ENCODE results near the gene PRKCE. TPM values are rescaled to one million over a fixed set of nuclear protein-coding genes. Genes with fewer than 3 reads are reported as not detected.
"Not testable (repeated sequence)": the region's sequence is repeated elsewhere in the genome, so short reads cannot be mapped to it uniquely, and the experiment has no call there.

The PRKCE gene
- total RNA-seq, 2 experiments from 2014 or later, result 13.1 to 15.4 TPM

DNA sequence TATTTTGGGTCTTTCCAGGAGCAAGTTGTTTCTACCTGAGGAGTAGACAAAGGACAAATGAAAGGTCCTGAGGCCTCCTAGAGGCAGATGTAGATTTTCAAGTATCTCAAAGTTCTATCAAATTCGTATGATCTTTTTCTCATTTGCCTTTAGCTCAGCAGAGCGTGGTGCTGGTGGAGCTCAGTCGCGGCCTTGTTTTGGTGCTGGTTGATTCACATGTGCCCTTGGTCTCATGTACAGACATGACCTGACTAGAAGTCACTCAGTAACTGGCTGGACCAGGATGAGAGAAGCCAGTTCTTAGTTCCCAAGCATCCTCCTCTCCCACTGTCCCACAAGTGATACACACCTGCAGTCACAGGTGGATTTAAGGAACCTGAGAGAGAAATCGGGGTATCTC lies 264.0 kb downstream of the PRKCE start:
- Mint-ChIP-seq H3K27ac (no peak overlapping the region), H3K36me3 (ENCODE audit: low read depth) (no peaks in the 10 kb centered on the region), H3K9me3 (peaks cover 3% of the 10 kb centered on the region), H3K27me3 (no peaks in the 10 kb centered on the region), H3K4me1 (peaks cover 12% of the 10 kb centered on the region), H3K4me3 (no peak overlapping the region)
- POLR2A ChIA-PET, result no interaction called here
- CTCF ChIA-PET, result interaction anchor here (0.6 to 2.0 kb wide), 3 partner anchors 13 to 330 kb away, joined by 3 to 4 read pairs (median 3); no protein-coding TSS in a partner anchor
- DNase-seq, result no peak

DNA sequence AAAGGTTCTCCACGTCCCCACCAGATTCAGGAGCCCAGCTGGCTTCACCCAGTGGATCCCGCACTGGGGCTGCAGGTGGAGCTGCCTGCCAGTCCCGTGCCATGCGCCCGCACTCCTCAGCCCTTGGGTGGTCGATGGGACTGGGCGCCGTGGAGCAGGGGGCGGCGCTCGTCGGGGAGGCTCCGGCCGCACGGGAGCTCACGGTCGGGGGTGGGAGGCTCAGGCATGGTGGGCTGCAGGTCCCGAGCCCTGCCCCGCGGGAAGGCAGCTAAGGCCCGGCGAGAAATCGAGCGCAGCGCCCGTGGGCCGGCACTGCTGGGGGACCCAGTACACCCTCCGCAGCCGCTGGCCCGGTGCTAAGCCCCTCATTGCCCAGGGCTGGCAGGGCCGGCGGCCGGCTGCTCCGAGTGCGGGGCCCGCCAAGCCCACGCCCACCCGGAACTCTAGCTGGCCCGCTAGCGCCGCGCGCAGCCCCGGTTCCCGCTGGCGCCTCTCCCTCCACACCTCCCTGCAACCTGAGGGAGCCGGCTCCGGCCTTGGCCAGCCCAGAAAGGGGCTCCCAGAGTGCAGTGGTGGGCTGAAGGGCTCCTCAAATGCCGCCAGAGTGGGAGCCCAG lies 266.2 kb downstream of the PRKCE start:
- CTCF ChIA-PET, result interaction anchor here (1.4 to 1.6 kb wide), 2 partner anchors 18 to 28 kb away, joined by 3 to 4 read pairs; no protein-coding TSS in a partner anchor
- DNase-seq; H3K9me3 Mint-ChIP-seq; H3K27me3 Mint-ChIP-seq; H3K4me3 Mint-ChIP-seq; H3K36me3 Mint-ChIP-seq (ENCODE audit: low read depth); H3K27ac Mint-ChIP-seq; POLR2A ChIA-PET: not testable (repeated sequence)
- H3K4me1 Mint-ChIP-seq, result peaks cover 12% of the 10 kb centered on the region

DNA sequence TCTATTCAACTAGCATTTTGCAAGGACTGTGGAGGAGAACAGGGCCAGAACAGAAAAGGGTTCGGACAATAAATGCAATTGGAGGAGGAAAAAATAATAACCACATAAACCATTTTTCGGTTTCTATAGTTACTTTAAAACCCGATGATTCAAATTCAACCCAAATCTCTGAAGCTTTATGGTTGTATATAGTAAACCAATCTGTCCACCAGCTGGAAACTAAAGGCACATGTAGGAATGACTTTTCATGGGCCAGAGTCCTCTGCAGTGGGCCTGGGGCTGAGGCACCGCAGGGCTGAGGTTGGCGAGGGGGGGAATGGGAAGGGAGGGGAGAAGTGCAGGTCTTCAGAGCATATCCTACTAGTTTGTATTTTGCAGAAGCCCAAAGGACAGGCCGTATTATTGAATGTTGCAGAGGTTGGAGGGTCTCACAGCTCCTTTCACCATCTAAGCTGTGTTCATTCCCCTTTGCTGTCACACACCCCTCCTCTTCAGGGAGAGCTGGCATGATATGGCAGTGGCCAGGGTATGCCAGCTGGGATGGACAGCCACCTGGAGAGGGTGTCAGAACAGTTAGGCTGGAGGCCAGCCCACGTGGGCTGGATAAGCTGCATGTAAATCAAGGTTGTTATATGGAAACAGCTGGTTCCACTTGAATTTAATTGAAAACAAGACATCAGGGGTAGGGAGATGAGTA lies 267.1 kb downstream of the PRKCE start:
- Mint-ChIP-seq H3K4me1 (peaks cover 12% of the 10 kb centered on the region), H3K36me3 (ENCODE audit: low read depth) (no peaks in the 10 kb centered on the region), H3K9me3 (peaks cover 3% of the 10 kb centered on the region), H3K4me3 (no peak overlapping the region), H3K27ac (no peak overlapping the region), H3K27me3 (no peaks in the 10 kb centered on the region)
- ChIA-PET POLR2A (no interaction called here), CTCF (interaction anchor here (0.6 to 1.6 kb wide), 4 partner anchors 17 to 177 kb away, joined by 3 to 6 read pairs (median 4); no protein-coding TSS in a partner anchor)
- no peak for DNase-seq

DNA sequence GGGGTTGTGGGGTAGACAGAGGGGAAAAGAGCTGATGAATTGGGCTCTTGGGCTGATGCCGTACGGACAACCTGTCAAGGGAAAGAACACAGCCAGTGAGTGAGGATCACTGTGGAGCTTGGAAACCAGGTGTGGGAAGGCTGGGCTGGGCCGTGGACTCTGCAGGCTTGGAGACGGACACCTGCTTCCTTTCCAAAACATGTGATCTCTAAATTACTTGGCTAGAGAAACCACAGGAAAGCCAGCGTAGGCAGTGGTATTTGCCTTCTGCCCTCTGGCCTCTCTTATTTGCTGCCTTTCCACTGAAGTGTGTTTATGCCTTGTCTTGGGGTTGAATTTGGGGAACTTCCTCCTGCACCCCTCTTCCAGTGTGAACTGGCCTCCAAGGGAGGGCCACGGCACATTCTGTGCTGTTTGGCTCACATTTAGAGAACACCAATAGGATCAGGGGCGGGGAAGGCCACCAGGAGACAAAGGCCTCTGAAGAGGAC lies 267.7 kb downstream of the PRKCE start:
- Mint-ChIP-seq H3K4me3 (no peak overlapping the region), H3K4me1 (peaks cover 12% of the 10 kb centered on the region), H3K9me3 (peaks cover 3% of the 10 kb centered on the region), H3K27me3 (no peaks in the 10 kb centered on the region), H3K36me3 (ENCODE audit: low read depth) (no peaks in the 10 kb centered on the region), H3K27ac (peak overlapping the region; percentile 11)
- CTCF ChIA-PET, result interaction anchor here (0.5 kb wide), 1 partner anchor 65 kb away, joined by 3 read pairs; no protein-coding TSS in a partner anchor
- POLR2A ChIA-PET, result no interaction called here
- DNase-seq, result no peak

DNA sequence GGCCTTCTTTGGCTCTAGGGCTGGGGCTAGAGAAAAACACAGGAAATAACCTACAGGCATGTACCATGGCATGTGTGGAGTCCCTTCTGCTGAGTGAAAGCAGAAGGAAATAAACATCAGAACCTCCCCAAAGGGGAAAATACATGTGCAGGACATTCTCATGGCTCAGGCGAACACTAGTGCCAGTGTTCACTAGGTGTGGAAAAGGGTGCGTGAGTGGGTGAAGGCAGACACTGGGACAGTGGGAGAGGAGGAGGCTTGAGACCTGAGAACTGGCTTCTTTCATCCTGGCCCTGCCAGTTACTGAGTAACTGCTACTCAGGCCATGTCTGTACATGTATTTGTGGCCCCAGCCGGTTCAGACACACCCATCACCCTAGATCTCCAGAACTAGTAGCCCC lies 268.2 kb downstream of the PRKCE start:
- DNase-seq, result no peak
- CTCF ChIA-PET, result no interaction called here
- POLR2A ChIA-PET, result no interaction called here
- H3K36me3 Mint-ChIP-seq (ENCODE audit: low read depth), result no peaks in the 10 kb centered on the region
- no peaks in the 10 kb centered on the region for H3K27me3 Mint-ChIP-seq
- peaks cover 3% of the 10 kb centered on the region for H3K9me3 Mint-ChIP-seq
- peaks cover 12% of the 10 kb centered on the region for H3K4me1 Mint-ChIP-seq
- no peak overlapping the region for H3K4me3 Mint-ChIP-seq
- no peak overlapping the region for H3K27ac Mint-ChIP-seq

DNA sequence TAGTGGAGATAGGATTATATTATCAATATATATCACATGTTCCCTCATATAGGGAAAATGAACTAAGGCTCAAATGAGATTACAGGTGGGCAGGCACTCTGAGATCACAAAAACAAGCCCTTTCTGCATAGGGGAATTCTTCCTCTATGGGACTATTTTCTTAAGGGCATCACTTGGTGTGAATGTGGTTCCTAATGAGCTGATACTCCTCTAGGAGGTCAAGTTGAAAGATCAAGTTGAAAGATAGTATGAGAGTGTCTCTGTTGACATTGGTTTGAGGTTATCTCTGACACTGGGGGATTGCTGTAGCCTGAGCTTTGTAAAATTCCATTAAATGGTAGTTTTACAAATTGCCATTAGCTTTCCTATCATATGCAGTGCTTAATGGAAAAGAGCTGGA lies 270.4 kb downstream of the PRKCE start:
- POLR2A ChIA-PET, result no interaction called here
- no peaks in the 10 kb centered on the region for H3K36me3 Mint-ChIP-seq (ENCODE audit: low read depth)
- no peak for DNase-seq
- H3K27ac Mint-ChIP-seq, result no peak overlapping the region
- CTCF ChIA-PET, result interaction anchor here (1.1 to 1.9 kb wide), 2 partner anchors 10 to 12 kb away, joined by 4 read pairs; no protein-coding TSS in a partner anchor
- H3K27me3 Mint-ChIP-seq, result no peaks in the 10 kb centered on the region
- peaks cover 12% of the 10 kb centered on the region for H3K4me1 Mint-ChIP-seq
- H3K4me3 Mint-ChIP-seq, result no peak overlapping the region
- peaks cover 2% of the 10 kb centered on the region for H3K9me3 Mint-ChIP-seq

DNA sequence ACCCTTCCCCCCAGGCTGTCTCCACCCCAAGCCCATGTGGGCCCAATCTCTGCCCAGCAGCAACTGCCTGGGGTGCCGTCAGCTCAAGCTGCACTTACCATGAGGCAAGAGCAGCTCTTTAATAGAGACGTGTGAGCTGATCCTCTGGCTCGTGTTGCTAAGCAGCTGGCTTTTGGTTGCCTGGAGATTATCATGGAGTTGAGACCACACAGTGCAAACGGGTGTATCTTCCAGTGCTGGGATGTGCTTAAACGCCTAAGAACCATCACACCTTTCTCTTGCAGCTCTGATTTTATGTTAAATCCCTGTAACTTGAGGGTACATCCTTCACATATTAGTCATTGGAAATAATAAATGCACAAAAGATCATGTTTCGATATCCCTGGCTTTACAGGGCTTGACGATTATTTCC lies 271.1 kb downstream of the PRKCE start:
- ChIA-PET POLR2A (no interaction called here), CTCF (interaction anchor here (1.1 kb wide), 1 partner anchor 11 kb away, joined by 4 read pairs; no protein-coding TSS in a partner anchor)
- no peak overlapping the region for H3K4me3 Mint-ChIP-seq
- no peak for DNase-seq
- no peaks in the 10 kb centered on the region for H3K36me3 Mint-ChIP-seq (ENCODE audit: low read depth)
- no peaks in the 10 kb centered on the region for H3K9me3 Mint-ChIP-seq
- H3K27ac Mint-ChIP-seq, result no peak overlapping the region
- peaks cover 12% of the 10 kb centered on the region for H3K4me1 Mint-ChIP-seq
- no peaks in the 10 kb centered on the region for H3K27me3 Mint-ChIP-seq

DNA sequence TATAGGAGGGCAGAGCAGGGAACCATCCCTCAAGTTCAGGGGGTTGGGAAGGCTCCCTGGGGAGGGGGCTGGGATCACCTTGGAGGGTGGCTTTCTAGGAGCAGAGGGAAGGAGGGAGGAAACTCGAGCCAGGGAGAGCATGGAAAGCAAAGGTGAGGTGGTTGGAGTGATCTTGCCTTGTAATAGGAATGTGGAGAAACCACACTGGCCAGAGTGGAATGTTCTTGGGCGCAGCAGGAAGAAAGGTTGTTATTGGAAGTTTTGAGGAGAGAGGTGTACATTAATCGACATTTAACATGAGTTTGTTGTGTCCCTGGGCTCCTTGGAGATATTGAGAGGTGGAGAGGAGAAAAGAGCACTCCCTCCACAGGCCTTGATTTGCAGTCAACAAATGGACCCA lies 272.2 kb downstream of the PRKCE start:
- H3K36me3 Mint-ChIP-seq (ENCODE audit: low read depth), result no peaks in the 10 kb centered on the region
- H3K27me3 Mint-ChIP-seq, result no peaks in the 10 kb centered on the region
- no peaks in the 10 kb centered on the region for H3K9me3 Mint-ChIP-seq
- no peak for DNase-seq
- CTCF ChIA-PET, result no interaction called here
- H3K4me3 Mint-ChIP-seq, result no peak overlapping the region
- POLR2A ChIA-PET, result no interaction called here
- H3K27ac Mint-ChIP-seq, result no peak overlapping the region
- H3K4me1 Mint-ChIP-seq, result peaks cover 12% of the 10 kb centered on the region

DNA sequence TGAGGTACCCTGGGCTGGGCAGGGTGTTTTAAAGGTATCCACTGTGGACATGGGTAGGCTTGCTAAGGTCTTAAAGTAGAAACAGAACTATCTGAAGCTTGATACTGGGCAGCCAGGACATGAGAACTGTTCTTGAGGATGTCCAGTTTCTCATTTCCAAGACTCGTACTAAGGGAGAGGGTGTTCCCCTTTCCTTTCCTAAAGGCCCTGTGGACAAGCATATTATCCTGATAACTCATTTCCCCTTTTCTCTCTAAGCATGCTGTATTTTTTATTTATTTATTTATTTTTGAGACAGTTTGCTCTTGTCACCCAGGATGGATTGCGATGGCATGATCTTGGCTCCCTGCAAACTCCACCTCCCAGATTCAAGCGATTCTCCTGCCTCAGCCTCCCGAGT lies 273.6 kb downstream of the PRKCE start:
- Mint-ChIP-seq H3K9me3 (peaks cover 1% of the 10 kb centered on the region), H3K27me3 (no peaks in the 10 kb centered on the region)
- CTCF ChIA-PET, result interaction anchor here (0.6 to 1.5 kb wide), 2 partner anchors 12 to 1683 kb away, joined by 3 to 4 read pairs; no protein-coding TSS in a partner anchor

DNA sequence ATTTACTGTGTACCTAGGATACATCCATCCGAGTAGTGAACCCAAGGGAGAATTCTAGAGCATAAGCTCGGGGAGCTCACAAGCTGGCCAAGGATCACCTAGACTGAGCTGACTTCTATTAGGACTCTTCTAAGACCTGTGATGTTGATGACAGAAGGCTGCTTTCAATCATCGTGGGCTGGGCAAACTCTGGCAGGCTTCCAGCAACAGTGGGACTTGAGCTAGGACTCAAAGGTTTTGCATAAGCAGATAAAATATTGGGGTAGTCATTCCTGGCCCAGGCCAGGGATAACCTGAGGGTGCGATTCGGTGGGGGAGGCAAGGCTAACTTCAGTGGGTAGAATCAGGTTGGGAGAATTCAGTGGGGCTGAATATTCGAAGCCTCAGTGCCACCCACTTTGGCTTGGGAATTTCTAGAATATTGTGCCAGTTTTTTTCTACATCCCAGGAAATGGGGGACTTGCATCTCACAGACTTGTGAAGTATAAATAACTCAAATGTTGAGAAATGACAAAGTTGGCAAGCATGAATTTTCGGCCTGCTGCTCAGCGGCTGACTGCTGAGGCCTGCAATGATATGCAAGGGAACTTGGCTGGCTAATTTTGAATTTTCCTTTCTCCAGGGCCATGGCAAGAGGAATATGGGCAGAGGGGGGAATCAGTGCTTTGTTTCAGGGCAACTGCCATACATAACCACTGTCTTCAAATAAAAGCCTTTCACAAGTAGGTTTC lies 274.3 kb downstream of the PRKCE start:
- H3K4me3 Mint-ChIP-seq, result no peak overlapping the region
- H3K9me3 Mint-ChIP-seq, result peaks cover 3% of the 10 kb centered on the region
- no peaks in the 10 kb centered on the region for H3K27me3 Mint-ChIP-seq
- ChIA-PET POLR2A (no interaction called here), CTCF (interaction anchor here (1.5 kb wide), 1 partner anchor 11 kb away, joined by 3 read pairs; no protein-coding TSS in a partner anchor)
- no peak overlapping the region for H3K27ac Mint-ChIP-seq
- DNase-seq, result no peak
- no peaks in the 10 kb centered on the region for H3K4me1 Mint-ChIP-seq
- no peaks in the 10 kb centered on the region for H3K36me3 Mint-ChIP-seq (ENCODE audit: low read depth)

More for the DNA sequence above, 273.6 kb downstream of the PRKCE start:
- POLR2A ChIA-PET, result no interaction called here
- Mint-ChIP-seq H3K36me3 (ENCODE audit: low read depth) (no peaks in the 10 kb centered on the region), H3K4me3 (no peak overlapping the region), H3K4me1 (peaks cover under 1% of the 10 kb centered on the region), H3K27ac (no peak overlapping the region)
- no peak for DNase-seq

DNA sequence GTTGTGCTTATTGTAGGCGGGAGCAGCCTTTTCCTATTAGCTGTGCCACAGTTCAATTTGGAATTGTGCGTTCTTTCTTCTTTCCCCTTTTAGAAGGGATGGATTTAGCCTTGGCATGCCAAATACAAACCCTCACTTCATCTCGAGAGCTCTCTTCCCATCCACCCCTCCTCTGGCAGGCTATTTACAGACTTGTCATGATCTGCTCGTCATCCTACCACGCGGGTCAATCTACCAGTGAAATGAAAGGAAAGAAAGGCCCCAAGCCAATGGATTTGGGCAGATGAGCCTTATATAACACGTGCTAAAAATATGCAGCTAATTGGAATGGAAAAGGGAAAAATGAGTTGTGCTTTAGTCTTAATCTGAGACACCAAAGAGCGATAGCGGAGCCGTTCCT lies 277.5 kb downstream of the PRKCE start:
- no peaks in the 10 kb centered on the region for H3K4me1 Mint-ChIP-seq
- no peak overlapping the region for H3K4me3 Mint-ChIP-seq
- H3K27me3 Mint-ChIP-seq, result no peaks in the 10 kb centered on the region
- H3K36me3 Mint-ChIP-seq (ENCODE audit: low read depth), result no peaks in the 10 kb centered on the region
- CTCF ChIA-PET, result interaction anchor here (0.8 kb wide), 1 partner anchor 14 kb away, joined by 3 read pairs; no protein-coding TSS in a partner anchor
- no peak for DNase-seq
- POLR2A ChIA-PET, result no interaction called here
- peaks cover 3% of the 10 kb centered on the region for H3K9me3 Mint-ChIP-seq
- no peak overlapping the region for H3K27ac Mint-ChIP-seq

DNA sequence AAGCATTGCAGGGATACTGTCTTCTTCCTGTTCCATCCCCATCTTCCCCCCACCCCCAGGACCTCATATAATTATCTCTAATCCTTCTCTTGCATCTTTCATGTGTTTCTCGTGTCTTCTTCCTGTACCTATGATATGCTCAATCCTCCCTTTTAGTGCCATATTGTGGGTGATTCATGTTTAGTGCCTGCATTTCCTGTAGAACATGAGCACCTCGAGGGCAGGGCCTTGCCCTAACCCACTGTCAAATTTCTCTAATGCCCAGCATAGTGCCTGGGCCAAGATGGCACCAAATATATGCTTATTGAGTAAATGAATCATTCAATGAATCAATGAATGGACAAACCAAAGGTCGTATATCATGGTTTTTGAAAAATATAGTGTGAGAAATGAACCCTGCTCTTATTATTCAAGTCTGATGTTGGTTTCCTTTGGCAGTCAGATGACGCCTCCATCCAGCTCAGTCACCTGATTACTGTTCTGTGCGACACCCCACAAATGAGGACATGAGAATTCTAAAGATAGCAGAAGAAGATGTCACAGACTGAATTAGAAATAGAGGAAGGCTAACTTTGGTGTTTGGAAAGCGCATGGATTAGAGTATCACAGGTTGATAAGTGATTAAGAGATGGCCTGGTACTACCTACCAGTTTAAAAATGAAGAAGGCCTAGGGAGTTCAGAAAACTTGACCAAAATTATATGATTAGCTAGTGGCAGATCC lies 278.4 kb downstream of the PRKCE start:
- ChIA-PET POLR2A (no interaction called here), CTCF (interaction anchor here (0.6 kb wide), 1 partner anchor 63 kb away, joined by 4 read pairs; no protein-coding TSS in a partner anchor)
- Mint-ChIP-seq H3K27ac (no peak overlapping the region), H3K4me3 (no peak overlapping the region), H3K36me3 (ENCODE audit: low read depth) (no peaks in the 10 kb centered on the region), H3K9me3 (peaks cover 3% of the 10 kb centered on the region), H3K4me1 (no peaks in the 10 kb centered on the region), H3K27me3 (no peaks in the 10 kb centered on the region)
- no peak for DNase-seq

Measured in activated CD4-positive, alpha-beta T cell treated with anti-CD3 and anti-CD28 coated beads, Interleukin-2, amount 10 ng/mL, durations not matched to agents 7 days and 5 days (primary cell).